SH-SY5Y (cell line): ENCODE data around the gene DVL1.

Experiments used
- GATA2 ChIP-seq: IDR thresholded peaks from 2 replicates; pipeline ENCODE4 v1.6.1; 2011; ENCODE audit warnings: mild to moderate bottlenecking, low read depth, low read length
- GATA3 ChIP-seq: IDR thresholded peaks from 2 replicates; pipeline ENCODE4 v1.6.1; 2011; ENCODE audit warnings: low read depth, mild to moderate bottlenecking, low read length, moderate library complexity

DNA sequence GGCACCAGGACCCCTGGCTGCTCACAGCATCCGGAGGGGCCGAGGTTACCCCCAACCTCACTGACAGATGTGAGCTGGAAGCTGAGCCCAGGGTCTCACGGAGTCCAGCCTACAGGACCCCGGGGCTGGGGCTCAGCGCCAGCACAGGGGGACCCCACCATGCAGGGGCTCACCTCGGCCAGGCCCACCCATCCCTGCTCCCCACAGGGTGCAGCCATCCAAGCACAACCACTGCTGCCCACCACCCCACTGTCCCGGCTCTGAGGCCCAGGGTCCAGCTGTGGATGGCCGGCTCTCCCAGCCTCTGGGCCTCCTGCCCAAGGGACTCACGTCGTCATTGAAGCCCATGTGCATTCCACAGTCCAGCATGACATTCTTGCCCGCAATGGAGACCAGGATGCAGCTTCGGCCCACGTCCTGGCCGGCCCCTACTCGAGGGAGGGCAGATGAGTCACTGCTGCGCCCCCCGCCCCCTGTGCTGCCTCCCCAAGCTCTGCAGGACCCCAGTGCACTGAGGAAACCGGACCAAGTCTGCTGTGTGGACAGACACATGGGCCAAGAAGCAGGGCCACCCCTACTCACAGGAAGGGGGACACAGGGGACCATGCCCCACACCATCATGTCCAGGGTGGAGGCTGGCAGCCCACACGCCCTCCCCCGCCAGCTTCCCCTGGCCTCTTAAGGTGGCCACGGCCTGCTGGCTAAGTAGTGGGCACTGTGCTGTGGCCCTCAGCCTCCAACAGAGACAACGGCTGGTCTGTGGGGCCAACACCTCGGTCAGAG is 28.4 kb downstream of the DVL1 start:
- TF ChIP-seq GATA3 (no peak), GATA2 (no peak)
